ENCODE measurements around the gene IRF7. TPM values are rescaled to one million over a fixed set of nuclear protein-coding genes. Genes with fewer than 3 reads are reported as not detected.

Gene IRF7
- total RNA-seq, 1 donor from 2014 or later: 18.9 TPM

- no peak for DNase-seq (ENCODE audit: extremely low spot score in 2 of 2)
- intact Hi-C loops (cut with DNase I): no loop called here
Measured at GRCh38 chr11:623999-624704, 8.4 kb upstream of the IRF7 start.

GRCh38 chr11:623349-623869 is 7.7 kb upstream of the IRF7 start:
- Histone ChIP-seq H3K36me3 (no peaks in the 10 kb centered on the region), H3K27ac (no peak overlapping the region), H3K4me1 (peaks cover 5% of the 10 kb centered on the region), H3K9me3 (no peaks in the 10 kb centered on the region), H3K4me3 (no peak overlapping the region), H3K27me3 (no peaks in the 10 kb centered on the region)
- TF ChIP-seq CTCF (IDR thresholded peaks at IDR 0.05) (no peak), POLR2AphosphoS5 (IDR thresholded peaks at IDR 0.05; ENCODE audit: insufficient read depth in 1 of 2, low read depth in 1 of 2) (no peak), POLR2A (IDR thresholded peaks at IDR 0.05) (no peak)
- no peak for DNase-seq (ENCODE audit: extremely low spot score in 2 of 2)
- intact Hi-C loops (cut with DNase I): no loop called here

More at GRCh38 chr11:623999-624704, 8.4 kb upstream of the IRF7 start:
- Histone ChIP-seq H3K4me3 (no peak overlapping the region), H3K9me3 (no peaks in the 10 kb centered on the region), H3K36me3 (no peaks in the 10 kb centered on the region), H3K4me1 (peaks cover 5% of the 10 kb centered on the region), H3K27ac (no peak overlapping the region), H3K27me3 (no peaks in the 10 kb centered on the region)
- TF ChIP-seq CTCF (IDR thresholded peaks at IDR 0.05): no peak
- no peak for TF ChIP-seq POLR2A (IDR thresholded peaks at IDR 0.05)
- no peak for TF ChIP-seq POLR2AphosphoS5 (IDR thresholded peaks at IDR 0.05; ENCODE audit: insufficient read depth in 1 of 2, low read depth in 1 of 2)

GRCh38 chr11:621838-622237 is 6.1 kb upstream of the IRF7 start:
- no peak for TF ChIP-seq POLR2A (IDR thresholded peaks at IDR 0.05)
- TF ChIP-seq CTCF (IDR thresholded peaks at IDR 0.05): no peak
- TF ChIP-seq POLR2AphosphoS5 (IDR thresholded peaks at IDR 0.05; ENCODE audit: insufficient read depth in 1 of 2, low read depth in 1 of 2): no peak
- DNase-seq (ENCODE audit: extremely low spot score in 2 of 2): no peak
- Histone ChIP-seq H3K4me1 (peaks cover 5% of the 10 kb centered on the region), H3K9me3 (no peaks in the 10 kb centered on the region), H3K27ac (no peak overlapping the region), H3K4me3 (no peak overlapping the region), H3K27me3 (no peaks in the 10 kb centered on the region), H3K36me3 (peaks cover 0 to 3% of the 10 kb centered on the region in 2 donors)
- intact Hi-C loops (cut with DNase I): no loop called here

GRCh38 chr11:620935-621814 is 5.4 kb upstream of the IRF7 start:
- DNase-seq (ENCODE audit: extremely low spot score in 2 of 2): no peak
- Histone ChIP-seq H3K9me3 (no peaks in the 10 kb centered on the region), H3K36me3 (peaks cover 0 to 3% of the 10 kb centered on the region in 2 donors), H3K4me1 (peaks cover 5% of the 10 kb centered on the region), H3K4me3 (no peak overlapping the region), H3K27ac (no peak overlapping the region), H3K27me3 (no peaks in the 10 kb centered on the region)
- intact Hi-C loops (cut with DNase I): no loop called here
- TF ChIP-seq POLR2AphosphoS5 (IDR thresholded peaks at IDR 0.05; ENCODE audit: insufficient read depth in 1 of 2, low read depth in 1 of 2) (no peak), CTCF (IDR thresholded peaks at IDR 0.05) (no peak), POLR2A (IDR thresholded peaks at IDR 0.05) (no peak)

Measured in vagina (tissue), 2 donors.